ENCODE measurements around the gene C12orf43.

C12orf43 gene

GRCh38 chr12:120992989-120993388 is 23.3 kb downstream of the C12orf43 start:
- H3K9me3 ChIP-seq (ENCODE audit: severe bottlenecking): no peaks in the 10 kb centered on the region
- no peaks in the 10 kb centered on the region for H3K36me3 ChIP-seq (ENCODE audit: low read depth)
- peaks cover 5% of the 10 kb centered on the region for H3K27me3 ChIP-seq (ENCODE audit: insufficient read depth, poor library complexity, severe bottlenecking)
- no peak for DNase-seq (ENCODE audit: low spot score)
- no peak overlapping the region for H3K27ac ChIP-seq (ENCODE audit: poor library complexity, severe bottlenecking)
- ATAC-seq (ENCODE audit: low read depth): no peak
- TF ChIP-seq CTCF (IDR thresholded peaks at IDR 0.05; ENCODE audit: poor library complexity, severe bottlenecking): no peak
- no peak overlapping the region for H3K4me3 ChIP-seq (ENCODE audit: severe bottlenecking)
- no peaks in the 10 kb centered on the region for H3K4me1 ChIP-seq (ENCODE audit: insufficient read depth, poor library complexity, severe bottlenecking)

- H3K36me3 ChIP-seq (ENCODE audit: low read depth): no peaks in the 10 kb centered on the region
- no peaks in the 10 kb centered on the region for H3K9me3 ChIP-seq (ENCODE audit: severe bottlenecking)
- H3K4me3 ChIP-seq (ENCODE audit: severe bottlenecking): no peak overlapping the region
- DNase-seq (ENCODE audit: low spot score): no peak
- ATAC-seq (ENCODE audit: low read depth): no peak
- no peak overlapping the region for H3K27ac ChIP-seq (ENCODE audit: poor library complexity, severe bottlenecking)
- peaks cover 5% of the 10 kb centered on the region for H3K27me3 ChIP-seq (ENCODE audit: insufficient read depth, poor library complexity, severe bottlenecking)
- TF ChIP-seq CTCF (IDR thresholded peaks at IDR 0.05; ENCODE audit: poor library complexity, severe bottlenecking): no peak
- no peaks in the 10 kb centered on the region for H3K4me1 ChIP-seq (ENCODE audit: insufficient read depth, poor library complexity, severe bottlenecking)
These were observed 24.3 kb downstream of the C12orf43 start for GRCh38 chr12:120991965-120992364.

- H3K9me3 ChIP-seq (ENCODE audit: severe bottlenecking): no peaks in the 10 kb centered on the region
- no peak overlapping the region for H3K27ac ChIP-seq (ENCODE audit: poor library complexity, severe bottlenecking)
- peaks cover 5% of the 10 kb centered on the region for H3K27me3 ChIP-seq (ENCODE audit: insufficient read depth, poor library complexity, severe bottlenecking)
- ATAC-seq (ENCODE audit: low read depth): no peak
- DNase-seq (ENCODE audit: low spot score): no peak
- no peaks in the 10 kb centered on the region for H3K4me1 ChIP-seq (ENCODE audit: insufficient read depth, poor library complexity, severe bottlenecking)
- no peak for TF ChIP-seq CTCF (IDR thresholded peaks at IDR 0.05; ENCODE audit: poor library complexity, severe bottlenecking)
- no peaks in the 10 kb centered on the region for H3K36me3 ChIP-seq (ENCODE audit: low read depth)
- no peak overlapping the region for H3K4me3 ChIP-seq (ENCODE audit: severe bottlenecking)
These were observed 25.7 kb downstream of the C12orf43 start for GRCh38 chr12:120990487-120991055.

GRCh38 chr12:120989687-120990086 is 26.6 kb downstream of the C12orf43 start:
- H3K27ac ChIP-seq (ENCODE audit: poor library complexity, severe bottlenecking): no peak overlapping the region
- no peak for ATAC-seq (ENCODE audit: low read depth)

More at GRCh38 chr12:120989687-120990086, 26.6 kb downstream of the C12orf43 start:
- Histone ChIP-seq H3K4me3 (ENCODE audit: severe bottlenecking) (no peak overlapping the region), H3K4me1 (ENCODE audit: insufficient read depth, poor library complexity, severe bottlenecking) (no peaks in the 10 kb centered on the region), H3K36me3 (ENCODE audit: low read depth) (no peaks in the 10 kb centered on the region), H3K9me3 (ENCODE audit: severe bottlenecking) (no peaks in the 10 kb centered on the region), H3K27me3 (ENCODE audit: insufficient read depth, poor library complexity, severe bottlenecking) (peaks cover 5% of the 10 kb centered on the region)
- DNase-seq (ENCODE audit: low spot score): no peak
- TF ChIP-seq CTCF (IDR thresholded peaks at IDR 0.05; ENCODE audit: poor library complexity, severe bottlenecking): no peak
